Loucy (cell line): ENCODE data around the gene BANF2.

Experiments
- H2AFZ ChIP-seq: fragments of 200-600 bp; sonication (generic); 2 replicates; pipeline ENCODE4 v1.6.0; 2016; ENCODE audit warnings: antibody characterized with exemption, mild to moderate bottlenecking, low read length, moderate library complexity
- H3F3A ChIP-seq: fragments of 200-600 bp; 2 replicates; pipeline ENCODE4 v1.6.0; 2016; ENCODE audit warnings: antibody characterized with exemption, low read depth, mild to moderate bottlenecking
- H3K27me3 ChIP-seq: fragments of 200-600 bp; sonication (generic); 2 replicates; pipeline ENCODE4 v1.6.1; 2014; ENCODE audit warnings: low read length, mild to moderate bottlenecking; ENCODE audit not compliant: insufficient read depth, poor library complexity, severe bottlenecking
- H3K36me3 ChIP-seq: fragments of 200-600 bp; sonication (generic); 2 replicates; pipeline ENCODE4 v1.6.1; 2016; ENCODE audit warnings: low read length; ENCODE audit not compliant: insufficient read depth
- H3K4me1 ChIP-seq: fragments of 200-600 bp; sonication (generic); 2 replicates; pipeline ENCODE4 v1.5.1; 2014; ENCODE audit warnings: low read length, mild to moderate bottlenecking; ENCODE audit not compliant: insufficient read depth, poor library complexity, severe bottlenecking
- H3K4me2 ChIP-seq: fragments of 200-600 bp; sonication (generic); 2 replicates; pipeline ENCODE4 v1.6.0; 2014; ENCODE audit warnings: antibody characterized with exemption, low read length, low read depth, mild to moderate bottlenecking; ENCODE audit not compliant: poor library complexity, severe bottlenecking
- H3K4me3 ChIP-seq: fragments of 200-600 bp; sonication (generic); 2 replicates; pipeline ENCODE4 v1.5.1; 2014; ENCODE audit warnings: low read length, mild to moderate bottlenecking, mixed read lengths; ENCODE audit not compliant: poor library complexity, severe bottlenecking
- H3K79me2 ChIP-seq: fragments of 200-600 bp; sonication (generic); 2 replicates; pipeline ENCODE4 v1.6.1; 2014; ENCODE audit warnings: low read length; ENCODE audit not compliant: insufficient read depth
- H3K9ac ChIP-seq: fragments of 200-600 bp; sonication (generic); 2 replicates; pipeline ENCODE4 v1.6.0; 2014; ENCODE audit warnings: mild to moderate bottlenecking, low read depth, low read length, moderate library complexity; ENCODE audit not compliant: poor library complexity, severe bottlenecking
- H3K9me2 ChIP-seq: fragments of 200-600 bp; sonication (generic); replicated peaks from 2 replicates; pipeline ENCODE4 v1.6.1; 2016; ENCODE audit warnings: low read depth, low read length, mixed read lengths
- H3K9me3 ChIP-seq: fragments of 200-600 bp; sonication (generic); 2 replicates; pipeline ENCODE4 v1.6.1; 2014; ENCODE audit warnings: mild to moderate bottlenecking, antibody characterized with exemption, low read length, low read depth; ENCODE audit not compliant: insufficient read depth
- H4K20me1 ChIP-seq: fragments of 200-600 bp; sonication (generic); 2 replicates; pipeline ENCODE4 v1.6.0; 2014; ENCODE audit warnings: antibody characterized with exemption, low read length, mild to moderate bottlenecking; ENCODE audit not compliant: insufficient read depth, poor library complexity, severe bottlenecking
- EZH2phosphoT487 ChIP-seq: fragments of 200-600 bp; IDR thresholded peaks from 2 replicates; pipeline ENCODE4 v1.6.1; 2018; ENCODE audit warnings: antibody characterized with exemption, mild to moderate bottlenecking, moderate library complexity, borderline replicate concordance
- TF ChIP-seq, protein P1 (sequence below): fragments of 200-600 bp; sonication (generic); conservative IDR thresholded peaks from 2 replicates; pipeline ENCODE4 v1.5.1; 2014; ENCODE audit warnings: mild to moderate bottlenecking, antibody characterized with exemption, low read length

BANF2 gene

DNA sequence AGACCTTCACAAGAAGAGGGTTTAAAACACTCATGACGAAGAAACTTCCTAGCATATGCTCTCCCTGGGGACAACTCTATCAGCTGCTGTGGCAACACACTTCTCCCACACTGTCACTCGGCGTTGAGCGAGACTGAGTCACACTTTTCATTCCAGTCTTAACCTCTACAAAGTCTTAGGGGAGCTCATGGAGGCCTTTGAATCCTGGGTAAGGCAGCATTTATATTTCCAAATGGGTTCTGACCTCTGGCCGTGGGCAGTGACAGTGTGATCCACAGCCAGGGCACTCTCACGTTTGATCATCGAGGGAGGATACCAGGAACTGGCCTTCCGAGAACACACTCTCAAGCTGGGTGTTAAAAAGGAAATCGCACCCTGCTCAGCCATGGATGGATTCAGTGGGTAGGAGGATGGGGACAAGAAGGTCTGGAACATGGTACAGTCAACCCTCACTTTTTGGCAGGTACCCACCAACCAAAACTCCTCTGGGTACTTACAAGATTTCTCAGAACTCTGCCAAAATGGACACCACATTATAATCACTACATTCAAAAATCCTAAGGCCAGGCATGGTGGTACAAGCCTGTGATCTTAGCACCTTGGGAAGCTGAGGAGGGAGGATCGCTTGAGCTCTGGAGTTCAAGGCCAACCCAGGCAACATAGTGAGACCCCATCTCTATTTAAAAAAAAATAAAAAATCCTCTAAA, 37.3 kb upstream of the BANF2 start:
- Histone ChIP-seq H3K4me2 (peak overlapping the region; percentile 76), H3K27me3 (no peaks in the 10 kb centered on the region), H3K4me3 (no peak overlapping the region), H3K79me2 (peaks cover 59% of the 10 kb centered on the region), H3K9ac (peak overlapping the region; percentile 57), H3K4me1 (peaks cover 62% of the 10 kb centered on the region), H3K36me3 (peaks cover 20% of the 10 kb centered on the region; the same call in 1 of the 2 replicates), H3F3A (peaks cover 15% of the 10 kb centered on the region), H2AFZ (no peak overlapping the region), H4K20me1 (peaks cover 11% of the 10 kb centered on the region), H3K9me2 (no peaks in the 10 kb centered on the region), H3K9me3 (no peaks in the 10 kb centered on the region)
- no peak for TF ChIP-seq EZH2phosphoT487
- TF ChIP-seq, protein P1, sequence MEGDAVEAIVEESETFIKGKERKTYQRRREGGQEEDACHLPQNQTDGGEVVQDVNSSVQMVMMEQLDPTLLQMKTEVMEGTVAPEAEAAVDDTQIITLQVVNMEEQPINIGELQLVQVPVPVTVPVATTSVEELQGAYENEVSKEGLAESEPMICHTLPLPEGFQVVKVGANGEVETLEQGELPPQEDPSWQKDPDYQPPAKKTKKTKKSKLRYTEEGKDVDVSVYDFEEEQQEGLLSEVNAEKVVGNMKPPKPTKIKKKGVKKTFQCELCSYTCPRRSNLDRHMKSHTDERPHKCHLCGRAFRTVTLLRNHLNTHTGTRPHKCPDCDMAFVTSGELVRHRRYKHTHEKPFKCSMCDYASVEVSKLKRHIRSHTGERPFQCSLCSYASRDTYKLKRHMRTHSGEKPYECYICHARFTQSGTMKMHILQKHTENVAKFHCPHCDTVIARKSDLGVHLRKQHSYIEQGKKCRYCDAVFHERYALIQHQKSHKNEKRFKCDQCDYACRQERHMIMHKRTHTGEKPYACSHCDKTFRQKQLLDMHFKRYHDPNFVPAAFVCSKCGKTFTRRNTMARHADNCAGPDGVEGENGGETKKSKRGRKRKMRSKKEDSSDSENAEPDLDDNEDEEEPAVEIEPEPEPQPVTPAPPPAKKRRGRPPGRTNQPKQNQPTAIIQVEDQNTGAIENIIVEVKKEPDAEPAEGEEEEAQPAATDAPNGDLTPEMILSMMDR: no peak

DNA sequence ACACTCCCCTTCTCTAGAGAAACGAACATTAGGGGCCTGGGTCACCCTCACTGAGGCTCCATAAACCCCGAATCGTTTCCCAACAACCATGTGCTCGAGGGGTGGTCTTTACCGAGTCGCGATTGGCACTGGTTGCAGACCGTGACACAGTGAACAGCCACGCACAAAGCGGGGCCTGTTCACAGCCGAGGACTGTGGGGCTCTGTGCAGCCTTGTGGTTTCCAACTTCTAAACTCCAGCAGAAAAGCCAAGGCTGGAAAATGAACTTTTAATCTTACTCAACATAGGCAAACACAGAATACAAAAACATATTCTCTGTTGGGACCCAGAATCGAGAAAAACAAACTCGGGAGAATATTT, 36.7 kb upstream of the BANF2 start:
- no peak overlapping the region for H3K4me3 ChIP-seq
- peak overlapping the region; percentile 57 for H3K9ac ChIP-seq
- peaks cover 67% of the 10 kb centered on the region for H3K4me1 ChIP-seq
- H3K27me3 ChIP-seq: no peaks in the 10 kb centered on the region
- H3K9me2 ChIP-seq: no peaks in the 10 kb centered on the region
- peaks cover 15% of the 10 kb centered on the region for H3F3A ChIP-seq
- H3K4me2 ChIP-seq: peak overlapping the region; percentile 76
- H2AFZ ChIP-seq: no peak overlapping the region
- no peaks in the 10 kb centered on the region for H3K9me3 ChIP-seq
- peaks cover 15% of the 10 kb centered on the region; the same call in 1 of the 2 replicates for H3K36me3 ChIP-seq
- H4K20me1 ChIP-seq: peaks cover 11% of the 10 kb centered on the region
- H3K79me2 ChIP-seq: peaks cover 65% of the 10 kb centered on the region
- TF ChIP-seq EZH2phosphoT487: no peak
- TF ChIP-seq, protein P1: no peak

- peaks cover 15% of the 10 kb centered on the region for H3F3A ChIP-seq
- peak overlapping the region; percentile 76 for H3K4me2 ChIP-seq
These were observed 36.3 kb upstream of the BANF2 start for GRCh38 chr20:17663486-17663885.

More at GRCh38 chr20:17663486-17663885, 36.3 kb upstream of the BANF2 start:
- H3K36me3 ChIP-seq: peaks cover 10% of the 10 kb centered on the region; the same call in 1 of the 2 replicates
- peaks cover 11% of the 10 kb centered on the region for H4K20me1 ChIP-seq
- no peaks in the 10 kb centered on the region for H3K27me3 ChIP-seq
- peaks cover 71% of the 10 kb centered on the region for H3K4me1 ChIP-seq
- H3K4me3 ChIP-seq: peak overlapping the region; percentile 54
- H3K79me2 ChIP-seq: peaks cover 69% of the 10 kb centered on the region
- no peaks in the 10 kb centered on the region for H3K9me3 ChIP-seq
- H2AFZ ChIP-seq: no peak overlapping the region
- H3K9ac ChIP-seq: peak overlapping the region; percentile 57
- TF ChIP-seq, protein P1: no peak
- no peak for TF ChIP-seq EZH2phosphoT487
- no peaks in the 10 kb centered on the region for H3K9me2 ChIP-seq
